Heart left ventricle (tissue), 16 donors: ENCODE measurements around the gene MEIS3. TPM values are rescaled to one million over a fixed set of nuclear protein-coding genes. Genes with fewer than 3 reads are reported as not detected.

Experiments used
- ATAC-seq, 4 donors: fragments of 200-7000 bp; cut with Tn5 transposase; one replicate each; pipeline ENCODE4 v1.9.1; 2020 to 2022; ENCODE audit warnings: moderate library complexity in 4 of 4, mild to moderate bottlenecking in 3 of 4, moderate number of reproducible peaks in 1 of 4
- DNase-seq, 5 donors: peaks; one replicate each; pipeline ENCODE4 v3.0.0-alpha.2; 2020
- H3K27ac ChIP-seq, 12 donors: fragments of 200-600 bp; sonication (generic) in 4 of 12; one replicate each; pipeline versions ENCODE4 v1.5.0 to v1.8.0; 2016 to 2022; ENCODE audit warnings: mild to moderate bottlenecking in 2 of 12
- H3K27me3 ChIP-seq, 9 donors: fragments of 200-600 bp; sonication (generic) in 2 of 9; one replicate each; pipeline versions ENCODE4 v1.5.1 to v1.8.0; 2016 to 2022; ENCODE audit warnings: mild to moderate bottlenecking in 3 of 9
- H3K36me3 ChIP-seq, 9 donors: fragments of 200-600 bp; sonication (generic) in 2 of 9; one replicate each; pipeline versions ENCODE4 v1.5.0 to v1.8.0; 2018 to 2022; ENCODE audit warnings: mild to moderate bottlenecking in 2 of 9
- H3K4me1 ChIP-seq, 12 donors: fragments of 200-600 bp; sonication (generic) in 4 of 12; one replicate each; pipeline versions ENCODE4 v1.5.0 to v1.8.0; 2016 to 2022; ENCODE audit warnings: mild to moderate bottlenecking in 3 of 12
- H3K4me3 ChIP-seq, 12 donors: fragments of 200-600 bp; sonication (generic) in 4 of 12; one replicate each; pipeline versions ENCODE4 v1.5.0 to v1.8.0; 2017 to 2022; ENCODE audit warnings: mild to moderate bottlenecking in 9 of 12, moderate library complexity in 4 of 12
- H3K9me3 ChIP-seq, 12 donors: fragments of 200-600 bp; sonication (generic) in 4 of 12; one replicate each; pipeline versions ENCODE4 v1.5.0 to v1.8.0; 2016 to 2022; ENCODE audit warnings: mild to moderate bottlenecking in 1 of 12
- CTCF ChIP-seq, 12 donors: fragments of 200-600 bp; sonication (generic) in 4 of 12; IDR thresholded peaks; one replicate each; pipeline versions ENCODE4 v1.5.0 to v1.8.0; 2018 to 2022; ENCODE audit warnings: antibody characterized with exemption in 12 of 12, mild to moderate bottlenecking in 5 of 12
- POLR2A ChIP-seq, 2 donors: fragments of 450-650 bp; IDR thresholded peaks; one replicate each; pipeline ENCODE4 v1.6.1; 2017; ENCODE audit warnings: antibody characterized with exemption in 2 of 2, mild to moderate bottlenecking in 2 of 2, moderate library complexity in 2 of 2
- WGBS, 4 donors: extraction: QIAGEN DNeasy Blood & Tissue Kit in 2 of 4; methylation state at CpG; one replicate each; pipeline versions ENCODE4 v1.1.5 to v1.1.7; 2013 to 2018; 5-methylcytosine and 5-hydroxymethylcytosine counted together
- intact Hi-C, 10 donors: fragments of 100-400 bp; cut with DNase I; formaldehyde crosslinking; loops; one replicate each; pipeline versions ENCODE4 v1.11.1 to v1.14.2; 2022
- polyA plus RNA-seq, 2 donors: library from polyadenylated mRNA; stranded (reverse); fragments of 200-250 nt; gene quantifications; one replicate each; pipeline ENCODE4 v1.2.3, GENCODE V29; 2013
- total RNA-seq, 9 donors: library from RNA; depleted of rRNA in 2 of 9; stranded (reverse); fragments of >200 nt in 2 of 9; fragmentation: NEBNext Ultra II Directional in 3 of 9; extraction: Animal tissue kit (Norgen Biotek cat#: 25700) in 3 of 9; gene quantifications; one replicate each; pipeline versions ENCODE4 v1.1.0 to v1.2.4, GENCODE V29; 2016 to 2023
- donor health status: ischemic (EF 13 %, LVEDD 7.1; RV severe dilation, severe dysfunction).
- donor health status: healthy with polysubstance abuse.
- donor health status: DM: no; HTN: yes; CAD: no.
- donor health status: DM: no; HTN: no; CAD: no.
- donor health status: ischemic (EF 25% LVEDD 6.9; RV normal size, moderate dysfunction).
- donor health status: ischemic (EF 25% LVEDD 5.7; RV mildly dilated, moderate dysfunction).
- donor health status: healthy.
- donor health status: DM: yes; HTN: yes; CAD: no.
- donor health status: ischemic (EF 35%, LVEDD 5.7; RV mildly dilated, moderate dysfunction).
- donor health status: nonischemic (EF 11% LVEDD 7.7; RV severe dilation, severe dysfunction).
- donor health status: DM: yes; HTN: yes; CAD: no.
- donor health status: PGD.
- donor health status: ischemic (EF 29% LVEDD 5.4; RV normal size, mild dysfunction).
- donor health status: nonischemic (EF 23%, LVEDD 6.1; RV moderate dilation, normal function).

The MEIS3 gene
- total and polyA plus RNA-seq, 11 donors, result 1.8 to 6.0 (median 2.5) TPM

GRCh38 chr19:47422417-47423163, 3.3 kb upstream of the MEIS3 start:
- TF ChIP-seq POLR2A (IDR thresholded peaks at IDR 0.05), result no peak
- DNase-seq (no peak), ATAC-seq (no peak)
- H3K4me3 ChIP-seq, result no peak overlapping the region
- H3K9me3 ChIP-seq, result no peaks in the 10 kb centered on the region
- intact Hi-C loops, result loop anchor here in 1 of 10 donors (10.0 kb wide), 1 partner anchor 128 kb away; no protein-coding TSS in a partner anchor
- H3K4me1 ChIP-seq, result peaks cover 0 to 22% (median 1%) of the 10 kb centered on the region in 12 donors
- peaks cover 12 to 83% (median 61%) of the 10 kb centered on the region in 9 donors for H3K27me3 ChIP-seq
- no peaks in the 10 kb centered on the region for H3K36me3 ChIP-seq
- H3K27ac ChIP-seq, result no peak overlapping the region
- WGBS, 4 donors, result 5 to 11% (median 8%) methylated on average over 1 of the region's 1 CpG

GRCh38 chr19:47421844-47422395, 2.6 kb upstream of the MEIS3 start:
- H3K9me3 ChIP-seq, result no peaks in the 10 kb centered on the region
- WGBS, 4 donors, result 2 to 4% (median 2%) methylated on average over 31 of the region's 31 CpGs
- no peaks in the 10 kb centered on the region for H3K36me3 ChIP-seq
- peaks cover 0 to 22% (median 0%) of the 10 kb centered on the region in 12 donors for H3K4me1 ChIP-seq
- TF ChIP-seq POLR2A (IDR thresholded peaks at IDR 0.05), result no peak
- no peak for TF ChIP-seq CTCF (IDR thresholded peaks at IDR 0.05)
- no peak for ATAC-seq
- H3K27ac ChIP-seq, result no peak overlapping the region
- intact Hi-C loops, result loop anchor here in 1 of 10 donors (10.0 kb wide), 1 partner anchor 127 kb away; no protein-coding TSS in a partner anchor
- DNase-seq, result no peak
- H3K4me3 ChIP-seq, result no peak overlapping the region
- H3K27me3 ChIP-seq, result peaks cover 12 to 87% (median 66%) of the 10 kb centered on the region in 9 donors

GRCh38 chr19:47421244-47421786, 2.0 kb upstream of the MEIS3 start:
- no peak for ATAC-seq
- intact Hi-C loops, result loop anchor here in 1 of 10 donors (10.0 kb wide), 1 partner anchor 127 kb away; no protein-coding TSS in a partner anchor
- DNase-seq, result no peak
- Histone ChIP-seq H3K4me3 (no peak overlapping the region), H3K36me3 (no peaks in the 10 kb centered on the region), H3K27me3 (peaks cover 12 to 89% (median 72%) of the 10 kb centered on the region in 9 donors), H3K27ac (no peak overlapping the region), H3K4me1 (peaks cover 0 to 22% (median 0%) of the 10 kb centered on the region in 12 donors), H3K9me3 (no peaks in the 10 kb centered on the region)
- 6 to 10% (median 7%) methylated on average over 11 to 16 of the region's 16 CpGs for WGBS, 4 donors
- TF ChIP-seq CTCF (IDR thresholded peaks at IDR 0.05) (no peak), POLR2A (IDR thresholded peaks at IDR 0.05) (no peak)

- WGBS, 4 donors, result 8 to 19% (median 11%) methylated on average over 15 to 19 of the region's 19 CpGs
- Histone ChIP-seq H3K27ac (no peak overlapping the region), H3K4me1 (peaks cover 0 to 22% (median 0%) of the 10 kb centered on the region in 12 donors), H3K9me3 (no peaks in the 10 kb centered on the region), H3K36me3 (no peaks in the 10 kb centered on the region), H3K4me3 (no peak overlapping the region), H3K27me3 (peaks cover 15 to 83% (median 73%) of the 10 kb centered on the region in 9 donors)
- intact Hi-C loops, result loop anchor here in 1 of 10 donors (10.0 kb wide), 1 partner anchor 125 kb away; no protein-coding TSS in a partner anchor
- peak in 1 of 5 donors; percentile 28 for DNase-seq
- TF ChIP-seq CTCF (IDR thresholded peaks at IDR 0.05) (no peak), POLR2A (IDR thresholded peaks at IDR 0.05) (no peak)
- no peak for ATAC-seq
These were observed 462 bp upstream of the MEIS3 start for GRCh38 chr19:47419789-47420188.
